Calu3 (cell line): ENCODE measurements around the gene CCDC63. TPM values are rescaled to one million over a fixed set of nuclear protein-coding genes. Genes with fewer than 3 reads are reported as not detected.

ENCODE experiments used
- BruUV-seq: library from RNA; stranded (reverse); fragments of 400-500 nt; replicated peaks from 2 replicates; lab custom pipeline; 2021; lab: Mats Ljungman, UMichigan
- CTCF ChIA-PET: fragments of 300-600 bp; sonication (Branson Sonifier 250); formaldehyde crosslinking; loops from one replicate; lab custom pipeline; 2022; ENCODE audit warnings: antibody characterized with exemption; lab: Charles Lee
- DNase-seq: peaks from one replicate; pipeline ENCODE4 v3.0.0; 2022
- H3K27ac Mint-ChIP-seq: one replicate; pipeline ENCODE4 v1.8.0; 2022; ENCODE audit warnings: mixed read lengths; ENCODE audit not compliant: unreplicated experiment
- H3K27me3 Mint-ChIP-seq: one replicate; pipeline ENCODE4 v1.8.0; 2022; ENCODE audit warnings: mixed read lengths; ENCODE audit not compliant: unreplicated experiment
- H3K36me3 Mint-ChIP-seq: one replicate; pipeline ENCODE4 v1.8.0; 2022; ENCODE audit warnings: mild to moderate bottlenecking, moderate library complexity, mixed read lengths; ENCODE audit not compliant: insufficient read depth, unreplicated experiment
- H3K4me1 Mint-ChIP-seq: one replicate; pipeline ENCODE4 v1.8.0; 2022; ENCODE audit warnings: mild to moderate bottlenecking, low read depth, mixed read lengths; ENCODE audit not compliant: unreplicated experiment
- H3K4me3 Mint-ChIP-seq: one replicate; pipeline ENCODE4 v1.8.0; 2022; ENCODE audit warnings: mild to moderate bottlenecking, low read depth, moderate library complexity, mixed read lengths; ENCODE audit not compliant: unreplicated experiment
- H3K9me3 Mint-ChIP-seq: one replicate; pipeline ENCODE4 v1.8.0; 2022; ENCODE audit warnings: low read depth, mixed read lengths; ENCODE audit not compliant: unreplicated experiment
- CTCF ChIP-seq: fragments of 200-600 bp; IDR thresholded peaks from one replicate; pipeline ENCODE4 v1.8.0; 2022; ENCODE audit warnings: antibody characterized with exemption; ENCODE audit not compliant: unreplicated experiment
- intact Hi-C: fragments of 100-400 bp; cut with micrococcal nuclease; formaldehyde crosslinking; loops from one replicate; pipeline ENCODE4 v1.10.0; 2022; ENCODE audit not compliant: unreplicated experiment
- total RNA-seq: library from RNA; stranded (reverse); gene quantifications from 2 replicates; pipeline ENCODE4 v1.2.3, GENCODE V29; 2022

Gene CCDC63
- total RNA-seq, 1 experiment from 2014 or later, result not detected

- H3K36me3 Mint-ChIP-seq, result no peaks in the 10 kb centered on the region
- no peak for DNase-seq
- H3K27me3 Mint-ChIP-seq, result peaks cover 54% of the 10 kb centered on the region
- intact Hi-C loops, result no loop called here
- no TSS peak for BruUV-seq
- no peaks in the 10 kb centered on the region for H3K9me3 Mint-ChIP-seq
- no peak overlapping the region for H3K27ac Mint-ChIP-seq
- CTCF ChIA-PET, result no interaction called here
- H3K4me3 Mint-ChIP-seq, result no peak overlapping the region
- no peak for TF ChIP-seq CTCF
- no peaks in the 10 kb centered on the region for H3K4me1 Mint-ChIP-seq
Measured at GRCh38 chr12:110940296-110940695, 93.5 kb downstream of the CCDC63 start.

GRCh38 chr12:110940933-110941332 lies 94.1 kb downstream of the CCDC63 start:
- no peaks in the 10 kb centered on the region for H3K36me3 Mint-ChIP-seq
- H3K4me3 Mint-ChIP-seq, result no peak overlapping the region
- no peaks in the 10 kb centered on the region for H3K9me3 Mint-ChIP-seq
- intact Hi-C loops, result no loop called here
- no peaks in the 10 kb centered on the region for H3K4me1 Mint-ChIP-seq
- TF ChIP-seq CTCF, result no peak
- no peak overlapping the region for H3K27ac Mint-ChIP-seq
- peaks cover 53% of the 10 kb centered on the region for H3K27me3 Mint-ChIP-seq
- BruUV-seq, result no TSS peak
- DNase-seq, result no peak
- CTCF ChIA-PET, result no interaction called here

GRCh38 chr12:110941391-110941790 lies 94.6 kb downstream of the CCDC63 start:
- DNase-seq, result no peak
- H3K27me3 Mint-ChIP-seq, result peaks cover 49% of the 10 kb centered on the region
- CTCF ChIA-PET, result no interaction called here
- intact Hi-C loops, result no loop called here
- no peaks in the 10 kb centered on the region for H3K36me3 Mint-ChIP-seq
- H3K9me3 Mint-ChIP-seq, result no peaks in the 10 kb centered on the region
- no peak overlapping the region for H3K4me3 Mint-ChIP-seq
- no peak overlapping the region for H3K27ac Mint-ChIP-seq
- TF ChIP-seq CTCF, result no peak
- H3K4me1 Mint-ChIP-seq, result no peaks in the 10 kb centered on the region
- BruUV-seq, result no TSS peak

- no peak overlapping the region for H3K27ac Mint-ChIP-seq
- peaks cover 36% of the 10 kb centered on the region for H3K27me3 Mint-ChIP-seq
- intact Hi-C loops, result no loop called here
- TF ChIP-seq CTCF, result no peak
- CTCF ChIA-PET, result no interaction called here
- H3K36me3 Mint-ChIP-seq, result no peaks in the 10 kb centered on the region
- BruUV-seq, result no TSS peak
- H3K4me3 Mint-ChIP-seq, result no peak overlapping the region
- no peaks in the 10 kb centered on the region for H3K4me1 Mint-ChIP-seq
- no peak for DNase-seq
- H3K9me3 Mint-ChIP-seq, result no peaks in the 10 kb centered on the region
Measured at GRCh38 chr12:110943373-110943772, 96.6 kb downstream of the CCDC63 start.
